HG03135 (cell line): ENCODE measurements around the gene MORN3.
"Not testable (repeated sequence)": the region's sequence is repeated elsewhere in the genome, so short reads cannot be mapped to it uniquely, and the experiment has no call there.

Source experiments
- ATAC-seq: cut with Tn5 transposase; IDR thresholded peaks from one replicate; pipeline ENCODE4 v1.9.1; 2021; ENCODE audit warnings: mild to moderate bottlenecking, moderate library complexity; ENCODE audit not compliant: unreplicated experiment

MORN3 gene

DNA sequence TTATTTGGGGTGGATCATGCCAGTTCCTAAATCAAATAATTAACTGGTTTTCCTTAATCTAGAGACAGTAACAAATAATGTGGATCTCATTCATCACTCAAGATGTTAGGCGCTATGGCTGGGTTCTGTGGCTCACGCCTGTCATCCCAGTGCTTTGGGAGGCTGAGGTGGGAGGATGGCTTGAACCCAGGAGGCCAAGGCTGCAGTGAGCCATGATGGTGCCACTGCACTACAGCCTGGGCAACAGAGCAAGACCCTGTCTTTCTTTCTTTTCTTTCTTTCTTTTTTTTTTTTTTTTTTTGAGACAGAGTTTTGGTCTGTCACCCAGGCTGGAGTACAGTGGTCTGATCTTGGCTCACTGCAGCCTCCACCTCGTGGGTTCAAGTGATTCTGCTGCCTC is 23.3 kb upstream of the MORN3 start:
- not testable (repeated sequence) for ATAC-seq

- ATAC-seq = no peak
These were observed 20.0 kb upstream of the MORN3 start for GRCh38 chr12:121689430-121689829.

- ATAC-seq = no peak
These were observed 19.5 kb upstream of the MORN3 start for GRCh38 chr12:121688966-121689365.

DNA sequence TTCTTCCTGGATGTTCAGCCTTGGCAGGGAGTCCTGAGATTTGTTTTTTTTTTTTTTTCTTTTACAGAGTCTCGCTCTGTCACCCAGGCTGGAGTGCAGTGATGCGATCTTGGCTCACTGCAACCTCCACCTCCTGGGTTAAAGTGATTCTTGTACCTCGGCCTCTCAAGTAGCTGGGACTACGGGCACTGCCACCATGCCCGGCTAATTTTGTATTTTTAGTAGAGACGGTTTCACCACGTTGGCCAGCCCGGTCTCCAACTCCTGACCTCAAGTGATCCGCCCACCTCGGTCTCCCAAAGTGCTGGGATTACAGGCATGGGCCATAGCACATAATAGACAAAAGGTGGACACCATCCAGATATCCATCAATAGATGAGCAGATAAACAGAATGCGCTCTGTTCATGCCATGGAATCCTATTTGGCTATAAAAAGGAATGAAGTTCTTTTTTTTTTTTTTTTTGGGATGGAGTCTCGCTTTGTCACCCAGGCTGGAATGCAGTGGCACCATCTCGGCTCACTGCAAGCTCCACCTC is 10.3 kb upstream of the MORN3 start:
- not testable (repeated sequence) for ATAC-seq

DNA sequence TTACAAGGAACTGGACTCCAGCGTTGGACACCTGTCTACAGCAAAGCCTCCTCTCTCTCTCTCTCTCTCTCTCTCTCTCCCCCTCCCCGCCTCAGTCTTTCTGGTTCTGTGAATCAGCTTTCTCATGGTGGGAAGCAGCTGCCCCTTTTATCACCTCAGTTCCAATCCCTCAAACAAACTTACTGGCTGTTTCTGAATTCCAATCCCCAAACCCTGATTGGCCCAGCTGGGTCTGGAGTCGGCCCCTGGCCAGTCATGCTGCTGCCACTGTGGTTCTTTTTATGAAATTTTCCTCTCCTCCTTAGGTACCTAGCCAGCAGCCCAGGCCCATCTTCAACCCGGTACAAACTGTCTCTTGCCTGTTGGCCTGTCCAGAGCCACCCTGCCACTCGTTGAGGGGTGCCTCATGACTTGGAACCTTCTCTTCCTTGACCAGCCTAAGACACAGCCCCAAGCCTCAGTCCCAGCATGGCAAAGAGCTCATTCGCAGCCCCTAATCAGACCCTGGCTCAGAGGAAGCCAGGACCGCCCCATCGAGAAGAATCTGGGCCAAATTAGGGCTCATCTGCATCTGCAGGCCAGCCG is 9.4 kb upstream of the MORN3 start:
- no peak for ATAC-seq

GRCh38 chr12:121678305-121678704 is 8.9 kb upstream of the MORN3 start:
- no peak for ATAC-seq

DNA sequence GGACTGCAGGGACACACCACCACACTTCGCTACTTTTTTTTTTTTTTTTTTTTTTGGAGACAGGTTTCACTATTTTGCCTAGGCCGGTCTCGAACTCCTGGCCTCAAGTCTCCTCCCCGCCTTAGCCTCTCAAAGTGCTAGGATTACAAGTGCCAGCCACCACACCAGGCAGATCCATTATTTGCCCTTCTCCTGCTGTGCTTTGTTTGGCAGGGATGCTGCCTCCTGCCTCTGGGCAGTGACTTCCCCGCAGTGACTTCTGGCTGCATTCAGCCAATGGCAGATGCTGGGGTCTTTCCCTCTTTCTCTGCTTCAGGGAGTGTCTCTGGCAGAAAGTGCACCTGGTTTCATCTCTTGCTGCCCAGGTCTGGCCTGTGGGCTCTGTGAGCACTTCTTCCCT is 6.7 kb upstream of the MORN3 start:
- ATAC-seq = no peak

GRCh38 chr12:121673013-121673511 is 3.6 kb upstream of the MORN3 start:
- no peak for ATAC-seq

- no peak for ATAC-seq
These were observed 519 bp downstream of the MORN3 start for GRCh38 chr12:121668750-121669520.

GRCh38 chr12:121666829-121667228 is 2.6 kb downstream of the MORN3 start:
- ATAC-seq = not testable (repeated sequence)

DNA sequence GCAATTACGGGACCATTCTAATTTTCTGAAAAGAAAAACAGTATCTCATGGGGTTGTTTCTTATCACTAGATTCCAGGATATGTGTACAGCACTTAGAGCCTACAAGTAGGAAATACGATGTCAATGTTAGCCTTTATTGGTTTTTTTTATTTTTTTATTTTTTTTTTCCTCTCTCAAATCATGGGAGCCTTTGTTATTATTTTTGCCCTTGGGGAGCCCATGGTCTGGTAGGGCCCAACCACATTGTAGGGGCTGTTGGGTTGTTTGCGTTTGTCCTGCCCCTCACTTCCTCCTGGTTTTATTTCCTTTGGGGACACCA is 5.9 kb downstream of the MORN3 start:
- ATAC-seq = no peak

DNA sequence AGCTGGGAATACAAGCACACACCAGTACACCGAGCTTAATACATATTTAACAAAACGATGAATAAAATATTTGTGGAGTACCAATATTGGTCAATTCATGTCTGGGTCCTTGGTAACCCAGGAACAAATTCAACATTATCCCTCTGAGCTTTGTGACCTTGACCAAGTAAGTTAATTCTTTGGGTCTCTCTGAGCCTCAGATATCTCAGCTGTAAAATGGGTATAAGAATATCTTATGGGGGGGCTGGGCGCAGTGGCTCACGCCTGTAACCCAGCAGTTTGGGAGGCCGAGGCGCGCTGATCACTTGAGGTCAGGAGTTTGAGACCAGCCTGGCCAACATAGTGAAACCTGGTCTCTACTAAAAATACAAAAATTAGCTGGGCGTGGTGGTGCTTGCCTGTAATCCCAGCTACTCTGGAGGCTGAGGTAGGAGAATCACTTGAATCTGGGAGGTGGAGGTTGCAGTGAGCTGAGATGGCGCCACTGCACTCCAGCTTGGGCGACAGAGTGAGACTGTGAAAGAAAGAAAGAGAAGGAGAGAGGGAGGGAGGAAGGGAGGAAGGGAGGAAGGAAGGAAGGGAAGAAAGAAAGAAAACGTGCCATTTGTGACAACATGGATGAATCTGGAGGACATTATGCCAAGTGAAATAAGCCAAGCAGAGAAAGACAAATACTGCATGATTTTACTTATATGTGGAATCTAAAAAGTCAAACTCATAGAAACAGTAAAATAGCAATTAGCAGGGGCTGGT is 7.9 kb downstream of the MORN3 start:
- ATAC-seq = not testable (repeated sequence)

DNA sequence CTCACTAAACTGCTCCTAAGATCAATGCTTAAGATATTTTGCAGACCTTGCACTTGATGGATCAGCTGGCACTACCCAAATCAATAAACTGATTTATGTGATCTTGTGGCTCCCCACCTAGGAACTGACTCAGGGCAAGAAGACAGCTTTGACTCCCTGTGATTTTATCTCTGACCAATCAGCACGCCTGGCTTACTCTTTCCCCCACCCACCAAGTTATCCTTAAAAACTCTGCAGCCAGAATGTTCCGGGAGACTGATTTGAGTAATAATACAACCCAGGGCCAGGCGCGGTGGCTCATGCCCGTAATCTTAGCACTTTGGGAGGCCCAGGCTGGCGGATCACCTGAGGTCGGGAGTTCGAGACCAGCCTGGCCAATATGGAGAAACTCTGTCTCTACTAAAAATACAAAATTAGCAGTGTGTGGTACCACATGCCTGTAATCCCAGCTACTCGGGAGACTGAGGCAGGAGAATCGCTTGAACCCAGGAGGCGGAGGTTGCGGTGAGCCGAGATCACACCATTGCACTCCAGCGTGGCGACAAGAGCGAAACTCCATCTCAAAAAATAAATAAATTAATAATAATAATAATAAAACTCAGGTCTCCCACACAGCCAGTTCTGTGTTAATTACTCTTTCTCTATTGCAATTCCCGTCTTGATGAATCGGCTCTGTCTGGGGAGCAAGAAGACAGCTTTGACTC is 12.0 kb downstream of the MORN3 start:
- no peak for ATAC-seq

DNA sequence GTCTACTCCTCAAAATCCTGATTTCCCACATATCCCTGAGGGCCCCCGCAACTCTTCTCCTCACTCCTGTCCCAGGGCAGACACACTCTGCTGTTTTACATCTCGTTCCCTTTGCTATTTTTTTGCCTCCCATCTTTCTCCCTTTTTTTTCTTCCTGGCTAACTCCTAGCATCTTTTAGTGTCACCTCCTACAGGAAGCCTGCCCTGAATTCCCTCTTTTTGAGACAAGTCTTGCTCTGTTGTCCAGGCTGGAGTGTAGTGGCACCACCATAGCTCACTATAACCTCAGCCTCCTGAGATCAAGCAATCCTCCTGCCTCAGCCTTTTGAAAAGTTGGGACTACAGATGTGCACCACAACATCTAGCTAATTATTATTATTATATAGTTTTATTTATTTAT is 13.3 kb downstream of the MORN3 start:
- ATAC-seq = no peak

GRCh38 chr12:121653999-121654398 is 15.5 kb downstream of the MORN3 start:
- no peak for ATAC-seq

DNA sequence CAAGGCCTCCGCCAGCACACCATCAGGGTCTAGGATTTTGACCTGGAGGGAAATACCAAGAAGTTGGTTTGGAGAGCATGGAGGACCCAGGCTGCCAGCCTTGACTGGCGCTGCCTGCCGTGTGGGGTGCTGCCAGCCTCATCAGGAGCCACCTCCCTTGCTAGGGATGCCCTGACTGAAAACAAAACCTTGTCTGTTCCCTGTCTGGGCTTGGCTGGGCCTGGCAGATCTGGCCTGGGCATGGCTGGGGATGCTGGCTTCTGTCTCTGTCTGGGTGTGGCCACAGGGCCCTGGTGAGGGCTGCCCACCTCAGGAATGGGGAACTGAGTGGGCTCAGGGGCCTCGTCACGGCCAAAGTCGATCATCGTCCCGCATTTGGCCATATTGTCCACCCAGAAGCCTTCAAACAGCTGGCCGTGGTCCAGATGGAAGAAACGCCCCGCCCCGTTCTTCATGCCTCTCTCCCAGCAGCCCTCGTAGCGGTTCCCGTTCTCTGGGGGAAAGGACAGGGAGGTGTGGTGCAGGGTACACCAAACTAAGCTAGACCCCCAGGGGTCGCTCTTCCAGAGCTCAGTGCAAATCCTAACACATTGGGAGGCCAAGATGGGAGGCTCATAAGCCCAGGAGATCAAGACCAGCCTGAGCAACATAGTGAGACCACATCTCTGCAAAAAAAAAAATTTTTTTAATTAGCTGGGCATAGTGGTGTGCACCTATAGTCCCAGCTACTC is 16.5 kb downstream of the MORN3 start:
- no peak for ATAC-seq

GRCh38 chr12:121651320-121651719 is 18.1 kb downstream of the MORN3 start:
- ATAC-seq = no peak

DNA sequence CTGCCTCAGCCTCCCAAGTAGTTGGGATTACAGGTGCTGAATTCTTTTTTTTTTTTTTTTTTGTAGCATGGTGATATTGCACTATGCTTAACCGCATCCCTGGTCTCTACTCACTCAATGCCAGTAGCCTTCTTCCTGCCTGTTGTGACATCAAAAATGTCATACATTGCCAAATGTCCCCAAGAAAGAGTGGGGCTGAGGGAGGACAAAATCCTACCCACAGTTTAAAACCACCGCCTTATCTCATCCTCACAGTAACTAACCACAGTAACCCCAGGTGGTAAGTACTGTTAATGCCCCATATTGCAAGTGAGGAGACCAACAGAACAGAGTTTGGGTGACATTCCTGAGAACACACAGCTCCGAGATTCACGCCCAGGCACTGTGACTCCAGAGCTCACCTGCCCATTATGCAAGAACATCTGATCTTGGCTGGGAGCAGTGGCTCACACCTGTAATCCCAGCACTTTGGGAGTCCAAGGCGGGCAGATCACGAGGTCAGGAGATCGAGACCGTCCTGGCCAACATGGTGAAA is 19.6 kb downstream of the MORN3 start:
- no peak for ATAC-seq

- no peak for ATAC-seq
These were observed 20.1 kb downstream of the MORN3 start for GRCh38 chr12:121649322-121649721.

- no peak for ATAC-seq
These were observed 20.9 kb downstream of the MORN3 start for GRCh38 chr12:121648458-121649028.
